Adrenal gland (tissue), 12 donors: ENCODE data around the gene TOP3B. TPM values are rescaled to one million over a fixed set of nuclear protein-coding genes. Genes with fewer than 3 reads are reported as not detected.

Experiments used
- polyA plus RNA-seq, 3 donors: library from polyadenylated mRNA; stranded (reverse); fragments of 200-250 nt in 2 of 3; fragments of 350-450 nt in 1 of 3; fragmentation: Illumina TruSeq in 1 of 3; extraction: RNeasy Lipid Tissue Mini Kit (QIAGEN cat#74804) in 1 of 3; gene quantifications; one replicate each; pipeline ENCODE4 v1.2.3, GENCODE V29; 2013 to 2014
- total RNA-seq, 9 donors: library from RNA; depleted of rRNA in 4 of 9; stranded (reverse); fragments of >200 nt in 4 of 9; fragments of 120-200 nt in 1 of 9; fragmentation: NEBNext Ultra II Directional in 1 of 9; extraction: Animal tissue kit (Norgen Biotek cat#: 25700) in 1 of 9; gene quantifications; one replicate each; pipeline versions ENCODE4 v1.1.0 to v1.2.4, GENCODE V29; 2013 to 2023
- donor health status: healthy with polysubstance abuse.
- donor health status: Bipolar disorder and iron deficiency.
- donor health status: DM: yes; HTN: yes; CAD: no.
- donor health status: DM: no; HTN: no; CAD: no.
- donor health status: DM: no; HTN: no; CAD: no.
- donor health status: DM: yes; HTN: yes; CAD: no.

The TOP3B gene
- total and polyA plus RNA-seq, 12 donors: 8.5 to 31.8 (median 21.8) TPM

Other genes starting within 250 kb of the TOP3B start
- 10 to 100 TPM in 1 of 9 donors, 1 to 10 TPM in 8; 1.1 to 19.4 (median 3.0) TPM for gene YPEL1, start 247.0 kb downstream of the TOP3B start, total RNA-seq
- gene YPEL1, start 247.0 kb downstream of the TOP3B start, polyA plus RNA-seq: 1 to 10 TPM in 2 of 3 donors, under 1 TPM in 1; 0.84 to 4.4 (median 1.8) TPM
- gene MAPK1, start 115.1 kb downstream of the TOP3B start, total RNA-seq: 100 to 1,000 TPM in 5 of 9 donors, 10 to 100 TPM in 4; 63.3 to 201 (median 109) TPM
- 100 to 1,000 TPM in 1 of 3 donors, 10 to 100 TPM in 1, 1 to 10 TPM in 1; 9.6 to 142 (median 10.3) TPM for gene MAPK1, start 115.1 kb downstream of the TOP3B start, polyA plus RNA-seq
- 10 to 100 TPM; 25.3 to 60.6 (median 45.3) TPM for gene PPM1F, start 29.9 kb downstream of the TOP3B start, total RNA-seq
- gene PPM1F, start 29.9 kb downstream of the TOP3B start, polyA plus RNA-seq: 10 to 100 TPM in 2 of 3 donors, 1 to 10 TPM in 1; 9.9 to 29.2 (median 20.1) TPM